HG03442 (cell line): ENCODE measurements around the gene MPI.
"Not testable (repeated sequence)": the region's sequence is repeated elsewhere in the genome, so short reads cannot be mapped to it uniquely, and the experiment has no call there.

Experiments
- ATAC-seq: cut with Tn5 transposase; IDR thresholded peaks from one replicate; pipeline ENCODE4 v1.9.1; 2021; ENCODE audit warnings: mild to moderate bottlenecking, moderate library complexity; ENCODE audit not compliant: unreplicated experiment

MPI gene

GRCh38 chr15:74863239-74864056 lies 26.4 kb upstream of the MPI start:
- no peak for ATAC-seq

DNA sequence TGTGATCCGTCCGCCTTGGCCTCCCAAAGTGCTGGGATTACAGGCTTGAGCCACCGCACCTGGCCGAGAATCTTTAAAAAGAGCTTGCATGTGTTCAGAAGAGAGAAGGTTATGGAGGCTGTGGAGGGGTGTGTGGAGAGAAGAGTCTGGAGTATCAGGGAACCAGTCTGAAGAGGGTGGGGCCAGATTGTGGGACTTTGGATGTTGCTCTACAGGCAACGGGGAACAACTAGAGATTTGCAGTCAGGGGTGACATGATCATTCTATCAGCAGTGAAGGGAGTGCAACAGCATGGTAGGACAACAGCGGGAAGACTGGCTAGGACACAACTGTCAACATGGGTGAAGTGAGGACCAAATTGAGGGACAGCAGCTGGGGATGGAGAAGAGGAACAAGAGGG lies 25.5 kb upstream of the MPI start:
- no peak for ATAC-seq

- ATAC-seq: no peak
These were observed 24.5 kb upstream of the MPI start for GRCh38 chr15:74865316-74865715.

- no peak for ATAC-seq
These were observed 23.8 kb upstream of the MPI start for GRCh38 chr15:74866090-74866489.

DNA sequence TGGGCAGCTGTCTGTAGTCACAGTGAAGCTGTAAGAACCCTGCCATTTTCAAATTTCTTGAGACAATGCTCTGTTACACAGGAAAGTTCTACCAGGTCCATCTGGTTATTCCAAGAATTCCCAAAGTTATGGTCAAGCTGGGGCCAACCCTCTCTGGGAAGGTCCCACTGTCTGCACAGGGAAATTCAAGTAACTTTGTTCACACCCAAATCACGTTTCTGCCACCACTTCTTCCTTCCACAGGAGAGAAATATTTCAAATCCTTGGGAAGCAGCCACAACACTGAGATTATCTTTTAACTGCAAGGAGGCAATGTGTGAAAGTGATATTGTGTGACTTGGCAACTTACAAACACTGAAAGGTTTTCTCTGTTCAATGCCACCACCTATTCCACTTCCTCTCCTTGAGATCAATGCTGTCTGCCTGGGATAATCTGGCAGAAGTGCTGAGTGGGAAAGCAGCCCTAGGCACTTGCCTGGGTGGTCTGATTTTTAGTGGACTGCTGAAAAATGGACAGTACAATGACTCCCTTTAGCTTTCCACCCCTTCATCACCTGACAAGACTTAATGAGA lies 22.3 kb upstream of the MPI start:
- ATAC-seq: no peak

- no peak for ATAC-seq
These were observed 21.8 kb upstream of the MPI start for GRCh38 chr15:74868059-74868458.

GRCh38 chr15:74869372-74869725 lies 20.5 kb upstream of the MPI start:
- no peak for ATAC-seq

GRCh38 chr15:74869726-74870407 lies 20.0 kb upstream of the MPI start:
- ATAC-seq: peak; percentile 31

DNA sequence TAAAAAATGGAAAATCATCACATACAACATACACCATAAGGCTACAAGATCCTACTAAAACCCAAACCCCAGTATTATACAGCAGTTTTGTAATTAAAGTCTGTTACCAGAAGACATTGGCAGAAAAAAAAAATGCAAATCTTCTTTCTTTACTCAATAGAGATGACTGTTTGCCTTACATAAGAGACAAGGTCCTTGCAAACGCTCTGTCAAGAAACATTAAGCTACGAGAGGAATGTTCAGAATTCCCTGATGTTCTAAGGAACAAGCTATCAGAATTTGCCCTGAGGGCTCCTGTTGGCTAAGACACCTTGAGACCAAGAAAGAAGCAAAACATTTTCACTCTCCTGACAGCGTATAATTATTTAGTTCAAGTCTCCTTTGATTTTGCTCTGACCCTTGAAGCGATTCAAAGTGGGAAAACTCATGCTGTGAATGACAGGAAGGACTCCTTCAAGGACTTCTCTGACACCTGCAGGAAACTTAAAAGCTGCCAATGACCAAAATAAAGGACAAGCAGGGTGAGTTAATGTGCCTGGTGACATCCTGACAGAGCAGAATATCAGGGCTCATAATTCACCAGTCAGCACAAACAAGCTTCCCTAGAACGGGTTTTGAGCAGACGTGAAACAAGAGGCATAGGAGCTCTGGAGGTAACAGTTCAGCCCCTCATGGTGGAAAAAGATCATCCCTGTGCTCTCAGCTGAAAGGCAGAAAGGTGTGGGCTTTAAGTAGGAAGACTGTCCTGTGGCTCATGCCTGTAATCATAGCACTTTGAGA lies 19.2 kb upstream of the MPI start:
- no peak for ATAC-seq

DNA sequence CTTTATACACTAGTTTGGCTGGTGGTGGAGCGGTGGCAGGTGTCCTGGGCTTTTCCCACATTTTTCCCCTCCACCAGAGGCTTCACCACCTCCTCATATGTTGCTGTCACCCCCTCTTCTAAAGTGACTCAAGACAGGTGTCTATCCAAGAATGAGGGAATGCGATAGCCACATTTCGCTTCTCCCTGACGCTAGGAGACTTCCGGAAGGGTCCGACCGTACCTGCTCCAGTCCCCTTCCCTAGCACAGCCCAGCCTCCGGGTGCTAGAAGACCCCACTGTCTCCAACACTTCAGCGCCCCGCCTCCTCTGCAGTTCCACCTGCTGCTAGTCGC lies 17.2 kb upstream of the MPI start:
- no peak for ATAC-seq

DNA sequence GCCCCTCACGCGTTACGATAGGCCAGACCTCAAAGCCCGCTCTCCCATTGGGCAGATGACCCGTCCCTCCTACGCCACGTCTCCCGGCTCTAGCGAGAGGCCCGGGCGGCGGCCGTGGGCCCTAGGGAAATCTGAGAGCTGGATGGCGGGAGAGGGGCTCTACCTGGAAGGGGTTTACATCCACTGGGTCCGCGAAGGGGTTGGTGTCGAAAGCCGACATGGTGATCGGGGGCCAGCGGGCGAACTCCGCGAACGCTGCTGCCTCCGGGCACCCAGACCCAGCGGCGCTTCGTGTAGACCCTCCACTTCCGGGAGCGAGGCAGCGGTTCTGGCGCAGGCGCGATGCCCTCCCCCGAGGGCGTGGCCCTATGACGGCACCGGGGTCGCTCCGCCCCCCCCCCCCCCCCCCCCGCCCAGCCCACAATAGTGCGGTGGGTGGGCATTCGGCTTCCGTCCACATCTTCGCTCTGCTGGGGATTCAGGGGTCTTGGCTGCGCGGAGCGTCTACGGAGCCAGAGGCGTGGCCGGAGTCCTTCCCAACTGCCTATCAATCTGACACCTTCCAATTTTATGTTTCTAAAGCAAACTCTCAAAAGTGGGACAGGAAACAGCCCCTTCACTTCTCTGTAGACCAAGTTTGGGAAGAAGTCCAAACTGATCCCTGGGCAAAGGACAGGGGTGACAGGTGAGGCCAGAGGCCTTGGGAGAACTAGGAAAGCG lies 16.6 kb upstream of the MPI start, which contains the start of gene SCAMP2:
TSS of gene SCAMP2 (minus strand) at position 330 of the 720 bp plus-strand sequence. CDS start at position 220, 110 bp downstream.
- peak; percentile 75 for ATAC-seq

DNA sequence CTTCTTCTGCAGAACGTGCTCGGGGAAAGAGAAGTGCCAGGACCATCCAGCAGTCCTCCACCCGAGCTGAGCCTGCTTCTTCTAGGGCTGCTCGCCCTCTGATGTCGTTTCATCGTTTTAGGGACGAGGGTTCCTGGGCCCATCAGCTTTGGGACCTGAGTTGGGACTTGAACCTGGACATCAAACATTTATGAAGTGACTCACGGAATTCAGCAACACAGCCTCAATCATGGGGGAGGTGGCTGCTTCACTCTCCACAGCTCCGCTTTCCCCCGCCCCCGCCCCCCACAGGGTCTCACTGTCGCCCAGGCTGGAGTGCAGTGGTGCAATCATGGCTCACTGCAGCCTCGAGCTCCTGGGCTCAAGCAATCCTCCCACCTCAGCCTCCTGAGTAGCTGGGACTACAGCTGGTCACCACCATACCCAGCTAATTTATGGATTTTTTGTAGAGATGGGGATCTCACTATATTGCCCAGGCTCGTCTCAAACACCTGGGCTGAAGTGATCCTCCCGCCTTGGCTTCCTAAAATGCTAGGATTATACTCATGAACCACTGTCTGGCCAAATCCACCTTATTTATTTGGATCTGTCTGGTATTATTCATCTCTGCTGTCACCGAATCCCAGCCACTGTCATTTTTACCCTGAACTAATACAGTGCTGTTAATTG lies 16.0 kb upstream of the MPI start:
- no peak for ATAC-seq

GRCh38 chr15:74878273-74878672 lies 11.6 kb upstream of the MPI start:
- ATAC-seq: no peak

DNA sequence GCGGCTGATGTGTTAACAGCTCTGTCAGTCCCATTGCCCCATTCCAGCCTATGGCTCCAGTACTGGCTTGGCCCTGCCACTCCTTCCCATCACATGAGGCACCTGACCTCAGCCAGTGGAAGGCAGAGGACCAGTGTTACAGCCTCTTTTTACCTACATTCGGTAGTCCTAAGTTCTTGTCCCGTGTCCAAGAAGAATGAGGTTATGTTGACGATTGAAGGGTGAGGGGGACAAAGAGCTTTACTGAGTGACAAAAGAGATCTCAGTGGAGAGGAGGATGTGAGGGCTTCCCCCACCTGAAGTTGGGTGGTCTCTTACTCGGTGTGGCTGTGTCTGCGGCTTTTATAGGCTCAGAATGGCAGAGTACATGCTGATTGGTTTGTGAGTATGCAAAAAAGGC lies 7.3 kb upstream of the MPI start:
- no peak for ATAC-seq

- ATAC-seq: no peak
These were observed 5.2 kb upstream of the MPI start for GRCh38 chr15:74884428-74885223.

DNA sequence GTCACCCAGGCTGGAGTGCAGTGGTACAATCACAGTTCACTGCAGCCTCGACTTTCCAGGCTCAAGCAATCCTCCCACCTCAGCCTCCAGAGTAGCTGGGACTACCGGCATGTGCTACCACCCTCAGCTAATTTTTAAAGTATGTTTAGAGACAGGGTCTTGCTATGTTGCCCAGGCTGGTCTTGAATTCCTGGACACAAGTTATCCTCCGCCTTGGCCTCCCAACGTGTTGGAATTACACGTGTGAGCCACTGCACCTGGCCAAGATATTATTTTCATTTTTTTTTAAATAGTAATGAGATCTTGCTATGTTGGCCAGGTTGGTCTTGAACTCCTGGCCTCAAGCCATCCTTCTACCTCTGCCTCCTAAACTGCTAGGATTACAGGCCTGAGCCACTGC lies 4.4 kb upstream of the MPI start:
- ATAC-seq: no peak

GRCh38 chr15:74887537-74888193 lies 2.2 kb upstream of the MPI start:
- not testable (repeated sequence) for ATAC-seq

DNA sequence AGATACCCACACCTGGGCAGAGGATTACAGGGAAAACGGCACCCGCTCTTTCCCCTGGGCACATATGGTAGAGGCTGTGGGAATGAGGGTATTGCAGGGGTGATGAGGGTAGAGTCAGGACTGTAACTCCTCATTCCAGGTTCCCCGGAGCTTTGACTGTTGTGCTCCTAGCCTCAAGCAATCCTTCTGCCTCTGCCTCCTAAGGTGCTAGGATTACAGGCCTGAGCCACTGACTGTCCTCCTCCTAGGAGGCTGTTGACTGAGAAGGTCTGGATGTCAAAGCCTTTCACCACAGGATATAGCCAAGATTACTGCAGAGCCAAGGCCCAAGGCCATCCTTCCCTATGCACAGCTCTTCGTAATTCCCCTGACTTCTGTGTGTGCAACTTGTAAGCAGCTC lies 1.1 kb upstream of the MPI start:
- no peak for ATAC-seq

DNA sequence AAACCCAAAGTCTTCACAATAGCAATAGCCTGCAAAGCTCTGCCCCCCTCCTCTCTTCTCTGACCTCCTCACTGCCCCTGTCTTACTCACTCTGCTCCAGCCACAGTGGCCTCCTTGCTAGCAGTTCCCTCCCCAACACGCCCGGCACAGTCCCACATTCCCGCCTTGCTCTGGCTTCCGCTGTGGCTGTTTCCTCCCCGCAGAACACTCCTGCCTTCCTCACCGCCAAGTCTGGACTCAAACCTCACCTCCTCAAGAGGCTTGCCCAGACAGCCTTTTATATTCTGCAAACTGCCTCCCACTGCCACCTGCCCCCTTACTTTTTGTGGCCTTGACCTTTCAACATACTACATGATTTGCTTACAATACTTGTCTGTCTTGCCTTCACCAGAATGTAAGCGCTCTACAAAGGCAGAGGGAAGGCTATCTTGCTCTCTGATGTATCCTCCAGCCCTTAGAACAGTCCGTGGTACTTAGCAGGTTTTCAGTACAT lies 406 bp upstream of the MPI start:
- peak; percentile 9 for ATAC-seq
